WTC11 (cell line): Measurements from ENCODE around the gene GSTO2. TPM values are rescaled to one million over a fixed set of nuclear protein-coding genes. Genes with fewer than 3 reads are reported as not detected.

Experiments used
- ATAC-seq: fragments of 200-7000 bp; cut with Tn5 transposase; 2 replicates; pipeline ENCODE4 v1.10.0; 2021; ENCODE audit warnings: mild to moderate bottlenecking, moderate library complexity
- CTCF ChIA-PET: fragments of 300-600 bp; sonication (Branson Sonifier 250); formaldehyde crosslinking; loops from one replicate; lab custom pipeline; 2021; ENCODE audit warnings: antibody characterized with exemption; lab: Charles Lee
- POLR2A ChIA-PET: fragments of 350-600 bp; sonication (Branson Sonifier 250); formaldehyde crosslinking; loops from one replicate; lab custom pipeline; 2021; ENCODE audit warnings: antibody characterized with exemption; lab: Charles Lee
- DNase-seq: peaks from one replicate; pipeline ENCODE4 v3.0.0; 2021; ENCODE audit warnings: low spot score
- H3K27ac Mint-ChIP-seq: 2 replicates; pipeline ENCODE4 v1.8.0; 2021; ENCODE audit warnings: mixed read lengths
- H3K27me3 Mint-ChIP-seq: 2 replicates; pipeline ENCODE4 v1.8.0; 2021; ENCODE audit warnings: low read depth, mild to moderate bottlenecking, moderate library complexity, mixed read lengths
- H3K36me3 Mint-ChIP-seq: 2 replicates; pipeline ENCODE4 v1.8.0; 2021; ENCODE audit warnings: mixed read lengths
- H3K4me1 Mint-ChIP-seq: 2 replicates; pipeline ENCODE4 v1.8.0; 2022; ENCODE audit warnings: mixed read lengths
- H3K4me3 Mint-ChIP-seq: 2 replicates; pipeline ENCODE4 v1.8.0; 2021; ENCODE audit warnings: mild to moderate bottlenecking, moderate library complexity, mixed read lengths
- H3K9me3 Mint-ChIP-seq: 2 replicates; pipeline ENCODE4 v1.8.0; 2021; ENCODE audit warnings: mixed read lengths
- ATF1 ChIP-seq: sonication (generic); formaldehyde crosslinking; IDR thresholded peaks from 2 replicates; pipeline ENCODE4 v1.8.1; 2023; ENCODE audit warnings: mild to moderate bottlenecking, moderate library complexity, missing genetic modification reagents
- ATF2 ChIP-seq: sonication (generic); formaldehyde crosslinking; IDR thresholded peaks from 2 replicates; pipeline ENCODE4 v1.8.1; 2022; ENCODE audit warnings: low read depth, missing genetic modification reagents, borderline replicate concordance
- ATF3 ChIP-seq: sonication (generic); formaldehyde crosslinking; conservative IDR thresholded peaks from 2 replicates; pipeline ENCODE4 v1.8.1; 2022; ENCODE audit warnings: mild to moderate bottlenecking, missing genetic modification reagents
- ATF6 ChIP-seq: sonication (generic); formaldehyde crosslinking; IDR thresholded peaks from 2 replicates; pipeline ENCODE4 v1.8.1; 2023; ENCODE audit warnings: mild to moderate bottlenecking, missing genetic modification reagents
- FOXJ3 ChIP-seq: sonication (generic); formaldehyde crosslinking; IDR thresholded peaks from 2 replicates; pipeline ENCODE4 v1.9.0; 2021; ENCODE audit warnings: missing genetic modification reagents, mild to moderate bottlenecking, borderline replicate concordance
- FOXK1 ChIP-seq: sonication (generic); formaldehyde crosslinking; IDR thresholded peaks from 2 replicates; pipeline ENCODE4 v1.8.0; 2022; ENCODE audit warnings: mild to moderate bottlenecking, moderate library complexity, missing genetic modification reagents
- GABPB1 ChIP-seq: sonication (generic); formaldehyde crosslinking; IDR thresholded peaks from 2 replicates; pipeline ENCODE4 v1.8.1; 2023; ENCODE audit warnings: mild to moderate bottlenecking, missing genetic modification reagents
- GRHL2 ChIP-seq: fragments of 250-450 bp; sonication (Bioruptor Pico); IDR thresholded peaks from 2 replicates; pipeline ENCODE4 v1.8.0; 2022; ENCODE audit warnings: mild to moderate bottlenecking, moderate library complexity; ENCODE audit not compliant: insufficient replicate concordance, severe bottlenecking
- MLX ChIP-seq: sonication (generic); formaldehyde crosslinking; IDR thresholded peaks from 2 replicates; pipeline ENCODE4 v1.8.1; 2023; ENCODE audit warnings: mild to moderate bottlenecking, missing genetic modification reagents, moderate library complexity
- MYBL2 ChIP-seq: sonication (generic); formaldehyde crosslinking; IDR thresholded peaks from 2 replicates; pipeline ENCODE4 v1.8.1; 2023; ENCODE audit warnings: mild to moderate bottlenecking, moderate library complexity, missing genetic modification reagents
- NFE2L1 ChIP-seq: sonication (generic); formaldehyde crosslinking; IDR thresholded peaks from 2 replicates; pipeline ENCODE4 v1.8.1; 2023; ENCODE audit warnings: missing genetic modification reagents
- PREB ChIP-seq: sonication (generic); formaldehyde crosslinking; IDR thresholded peaks from 2 replicates; pipeline ENCODE4 v1.8.1; 2022; ENCODE audit warnings: mild to moderate bottlenecking, missing genetic modification reagents, moderate library complexity, borderline replicate concordance
- USF1 ChIP-seq: sonication (generic); formaldehyde crosslinking; IDR thresholded peaks from 2 replicates; pipeline ENCODE4 v1.8.0; 2022; ENCODE audit warnings: mild to moderate bottlenecking, missing genetic modification reagents
- USF2 ChIP-seq: sonication (generic); formaldehyde crosslinking; IDR thresholded peaks from 2 replicates; pipeline ENCODE4 v1.8.1; 2023; ENCODE audit warnings: mild to moderate bottlenecking, missing genetic modification reagents, moderate library complexity
- ZBTB21 ChIP-seq: sonication (generic); formaldehyde crosslinking; IDR thresholded peaks from 2 replicates; pipeline ENCODE4 v1.8.1; 2023; ENCODE audit warnings: mild to moderate bottlenecking, missing genetic modification reagents, borderline replicate concordance
- ZNF121 ChIP-seq: sonication (generic); formaldehyde crosslinking; IDR thresholded peaks from 2 replicates; pipeline ENCODE4 v1.8.0; 2023; ENCODE audit warnings: missing genetic modification reagents
- ZSCAN18 ChIP-seq: fragments of 250-450 bp; sonication (Bioruptor Pico); IDR thresholded peaks from 2 replicates; pipeline ENCODE4 v2.1.2; 2022; ENCODE audit warnings: mild to moderate bottlenecking, moderate library complexity
- total RNA-seq: library from RNA; stranded (reverse); gene quantifications from 3 replicates; pipeline ENCODE4 v1.2.3, GENCODE V29; 2021

GSTO2 gene
- total RNA-seq, 1 experiment from 2014 or later = 10.7 TPM

GRCh38 chr10:104301907-104302690, 33.1 kb downstream of the GSTO2 start:
- Mint-ChIP-seq H3K4me1 (peaks cover 18% of the 10 kb centered on the region), H3K36me3 (peaks cover 28% of the 10 kb centered on the region), H3K4me3 (no peak overlapping the region), H3K27ac (no peak overlapping the region), H3K9me3 (peaks cover 32% of the 10 kb centered on the region), H3K27me3 (peaks cover 3% of the 10 kb centered on the region; the same call in 1 of the 2 replicates)
- no peak for ATAC-seq
- no peak for DNase-seq
- TF ChIP-seq USF1 (CRISPR knock-in tag) = no peak
- no peak for TF ChIP-seq ZNF121 (CRISPR knock-in tag)
- no peak for TF ChIP-seq ZBTB21 (CRISPR knock-in tag)
- TF ChIP-seq MLX = no peak
- no peak for TF ChIP-seq ATF6 (CRISPR knock-in tag)
- TF ChIP-seq ATF1 (CRISPR knock-in tag) = no peak
- TF ChIP-seq ZSCAN18 (CRISPR knock-in tag) = no peak
- ChIA-PET POLR2A (no interaction called here), CTCF (interaction anchor here (1.4 kb wide), 1 partner anchor 11 kb away, joined by 7 read pairs; no protein-coding TSS in a partner anchor)

- H3K4me3 Mint-ChIP-seq = no peak overlapping the region
- H3K9me3 Mint-ChIP-seq = peaks cover 32% of the 10 kb centered on the region
- POLR2A ChIA-PET = no interaction called here
- CTCF ChIA-PET = interaction anchor here (1.2 kb wide), 1 partner anchor 46 kb away, joined by 3 read pairs; no protein-coding TSS in a partner anchor
- ATAC-seq (no peak), DNase-seq (no peak)
- H3K36me3 Mint-ChIP-seq = peaks cover 28% of the 10 kb centered on the region
- H3K27ac Mint-ChIP-seq = no peak overlapping the region
- peaks cover 3% of the 10 kb centered on the region; the same call in 1 of the 2 replicates for H3K27me3 Mint-ChIP-seq
- H3K4me1 Mint-ChIP-seq = peaks cover 10% of the 10 kb centered on the region
- no peak for TF ChIP-seq MLX
- no peak for TF ChIP-seq ATF6 (CRISPR knock-in tag)
- TF ChIP-seq USF2 (CRISPR knock-in tag) = no peak
- TF ChIP-seq FOXK1 (CRISPR knock-in tag) = no peak
- TF ChIP-seq ATF1 (CRISPR knock-in tag) = no peak
- TF ChIP-seq ATF3 (CRISPR knock-in tag) = no peak
- no peak for TF ChIP-seq ATF2 (CRISPR knock-in tag)
- TF ChIP-seq PREB (CRISPR knock-in tag) = no peak
- TF ChIP-seq ZSCAN18 (CRISPR knock-in tag) = no peak
- TF ChIP-seq GABPB1 (CRISPR knock-in tag) = no peak
- no peak for TF ChIP-seq GRHL2 (CRISPR knock-in tag)
- no peak for TF ChIP-seq MYBL2 (CRISPR knock-in tag)
- TF ChIP-seq NFE2L1 (CRISPR knock-in tag) = no peak
- no peak for TF ChIP-seq FOXJ3 (CRISPR knock-in tag)
Measured at GRCh38 chr10:104303594-104304355, 34.8 kb downstream of the GSTO2 start.
